Suprapubic skin (tissue), 4 donors: ENCODE data around the gene C14orf132. TPM values are rescaled to one million over a fixed set of nuclear protein-coding genes. Genes with fewer than 3 reads are reported as not detected.

ENCODE experiments used
- DNase-seq, 2 donors: peaks; one replicate each; pipeline ENCODE4 v3.0.0-alpha.2; 2019; ENCODE audit warnings: low spot score in 2 of 2
- H3K27ac ChIP-seq: fragments of 200-600 bp; sonication (generic); one replicate; pipeline ENCODE4 v1.5.1; 2019
- H3K27me3 ChIP-seq: fragments of 200-600 bp; sonication (generic); one replicate; pipeline ENCODE4 v1.5.1; 2019
- H3K36me3 ChIP-seq: fragments of 200-600 bp; sonication (generic); one replicate; pipeline ENCODE4 v1.5.1; 2019
- H3K4me1 ChIP-seq: fragments of 200-600 bp; sonication (generic); one replicate; pipeline ENCODE4 v1.5.1; 2019
- H3K4me3 ChIP-seq: fragments of 200-600 bp; sonication (generic); one replicate; pipeline ENCODE4 v1.5.1; 2019; ENCODE audit warnings: mild to moderate bottlenecking
- H3K9me3 ChIP-seq: fragments of 200-600 bp; sonication (generic); one replicate; pipeline ENCODE4 v1.5.1; 2019
- EP300 ChIP-seq: sonication (generic); formaldehyde crosslinking; IDR thresholded peaks from one replicate; pipeline ENCODE4 v1.6.1; 2017; ENCODE audit warnings: antibody characterized with exemption
- POLR2A ChIP-seq, 2 donors: fragments of 450-650 bp; IDR thresholded peaks; one replicate each; pipeline ENCODE4 v1.6.1; 2017; ENCODE audit warnings: antibody characterized with exemption in 2 of 2, mild to moderate bottlenecking in 2 of 2, moderate library complexity in 2 of 2
- POLR2AphosphoS5 ChIP-seq, 3 donors: sonication (generic); formaldehyde crosslinking; IDR thresholded peaks; one replicate each; pipeline ENCODE4 v1.6.1; 2017; ENCODE audit warnings: antibody characterized with exemption in 3 of 3
- WGBS: methylation state at CpG from one replicate; pipeline ENCODE4 v1.1.5; 2018; 5-methylcytosine and 5-hydroxymethylcytosine counted together
- total RNA-seq, 4 donors: library from RNA; depleted of rRNA; stranded (reverse); fragments of >200 nt; gene quantifications; one replicate each; pipeline ENCODE4 v1.1.0, GENCODE V29; 2016
- TF ChIP-seq, protein P1 (sequence below), 2 donors: fragments of 200-600 bp in 1 of 2; fragments of 450-650 bp in 1 of 2; sonication (generic) in 1 of 2; IDR thresholded peaks; one replicate each; pipeline ENCODE4 v1.5.1; 2016 to 2019; ENCODE audit warnings: antibody characterized with exemption in 2 of 2, mild to moderate bottlenecking in 1 of 2, moderate library complexity in 1 of 2

C14orf132 gene
- total RNA-seq, 4 donors from 2014 or later = 16.2 to 34.4 (median 27.9) TPM

DNA sequence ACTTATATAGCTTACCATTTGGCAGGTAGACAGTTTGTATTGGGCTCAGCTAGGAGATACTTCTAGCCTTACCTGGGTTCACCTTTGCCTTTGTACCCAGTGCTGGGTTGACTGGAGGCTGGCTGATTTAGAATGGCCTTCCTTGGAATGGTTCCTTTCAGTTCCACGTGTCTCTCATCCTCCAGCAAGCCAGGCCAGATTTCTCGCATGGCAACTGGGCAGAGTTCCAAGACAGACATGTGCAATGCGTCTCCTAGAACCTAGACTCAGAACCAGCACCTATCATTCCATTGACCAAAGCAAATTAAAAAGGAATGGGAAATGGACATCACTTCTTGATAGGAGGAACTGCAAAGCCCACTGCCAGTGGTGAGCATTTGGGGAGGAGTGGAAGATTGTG, 86.4 kb downstream of the C14orf132 start:
- Histone ChIP-seq H3K9me3 (no peaks in the 10 kb centered on the region), H3K27me3 (no peaks in the 10 kb centered on the region), H3K36me3 (no peaks in the 10 kb centered on the region), H3K4me1 (peaks cover 3% of the 10 kb centered on the region), H3K4me3 (no peak overlapping the region), H3K27ac (no peak overlapping the region)
- TF ChIP-seq POLR2A (IDR thresholded peaks at IDR 0.05) (no peak), POLR2AphosphoS5 (IDR thresholded peaks at IDR 0.05) (no peak), EP300 (no peak)
- TF ChIP-seq, protein P1, sequence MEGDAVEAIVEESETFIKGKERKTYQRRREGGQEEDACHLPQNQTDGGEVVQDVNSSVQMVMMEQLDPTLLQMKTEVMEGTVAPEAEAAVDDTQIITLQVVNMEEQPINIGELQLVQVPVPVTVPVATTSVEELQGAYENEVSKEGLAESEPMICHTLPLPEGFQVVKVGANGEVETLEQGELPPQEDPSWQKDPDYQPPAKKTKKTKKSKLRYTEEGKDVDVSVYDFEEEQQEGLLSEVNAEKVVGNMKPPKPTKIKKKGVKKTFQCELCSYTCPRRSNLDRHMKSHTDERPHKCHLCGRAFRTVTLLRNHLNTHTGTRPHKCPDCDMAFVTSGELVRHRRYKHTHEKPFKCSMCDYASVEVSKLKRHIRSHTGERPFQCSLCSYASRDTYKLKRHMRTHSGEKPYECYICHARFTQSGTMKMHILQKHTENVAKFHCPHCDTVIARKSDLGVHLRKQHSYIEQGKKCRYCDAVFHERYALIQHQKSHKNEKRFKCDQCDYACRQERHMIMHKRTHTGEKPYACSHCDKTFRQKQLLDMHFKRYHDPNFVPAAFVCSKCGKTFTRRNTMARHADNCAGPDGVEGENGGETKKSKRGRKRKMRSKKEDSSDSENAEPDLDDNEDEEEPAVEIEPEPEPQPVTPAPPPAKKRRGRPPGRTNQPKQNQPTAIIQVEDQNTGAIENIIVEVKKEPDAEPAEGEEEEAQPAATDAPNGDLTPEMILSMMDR (IDR thresholded peaks at IDR 0.05) = no peak
- DNase-seq = no peak
- WGBS = 12% methylated on average over 3 of the region's 3 CpGs

DNA sequence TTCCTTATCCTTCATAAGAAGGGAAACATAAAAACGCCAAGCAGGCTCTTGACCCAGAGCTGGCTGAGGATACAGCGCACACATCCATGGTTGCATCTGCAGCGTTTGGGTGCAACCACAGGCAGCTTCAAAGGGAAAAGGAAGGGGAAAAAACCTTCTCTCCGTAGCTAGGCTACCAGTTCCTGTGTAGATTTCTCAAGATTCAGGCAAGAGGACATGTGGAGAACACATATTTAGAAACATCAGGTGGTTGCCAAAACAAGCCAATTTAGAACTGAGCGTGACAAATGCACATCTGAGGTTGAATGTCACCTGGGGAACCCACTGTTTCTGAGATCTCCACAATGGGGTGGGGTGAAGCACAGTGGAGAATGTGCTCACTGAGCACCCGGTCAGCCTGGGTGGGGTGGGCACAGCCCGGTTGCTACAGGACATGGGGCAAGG, 87.2 kb downstream of the C14orf132 start:
- no peak for DNase-seq
- Histone ChIP-seq H3K27ac (no peak overlapping the region), H3K4me1 (peaks cover 3% of the 10 kb centered on the region), H3K9me3 (no peaks in the 10 kb centered on the region), H3K36me3 (no peaks in the 10 kb centered on the region), H3K4me3 (no peak overlapping the region), H3K27me3 (no peaks in the 10 kb centered on the region)
- 53% methylated on average over 7 of the region's 7 CpGs for WGBS
- no peak for TF ChIP-seq POLR2AphosphoS5 (IDR thresholded peaks at IDR 0.05)
- TF ChIP-seq POLR2A (IDR thresholded peaks at IDR 0.05) = no peak
- TF ChIP-seq EP300 = no peak
- TF ChIP-seq, protein P1 (IDR thresholded peaks at IDR 0.05) = no peak

DNA sequence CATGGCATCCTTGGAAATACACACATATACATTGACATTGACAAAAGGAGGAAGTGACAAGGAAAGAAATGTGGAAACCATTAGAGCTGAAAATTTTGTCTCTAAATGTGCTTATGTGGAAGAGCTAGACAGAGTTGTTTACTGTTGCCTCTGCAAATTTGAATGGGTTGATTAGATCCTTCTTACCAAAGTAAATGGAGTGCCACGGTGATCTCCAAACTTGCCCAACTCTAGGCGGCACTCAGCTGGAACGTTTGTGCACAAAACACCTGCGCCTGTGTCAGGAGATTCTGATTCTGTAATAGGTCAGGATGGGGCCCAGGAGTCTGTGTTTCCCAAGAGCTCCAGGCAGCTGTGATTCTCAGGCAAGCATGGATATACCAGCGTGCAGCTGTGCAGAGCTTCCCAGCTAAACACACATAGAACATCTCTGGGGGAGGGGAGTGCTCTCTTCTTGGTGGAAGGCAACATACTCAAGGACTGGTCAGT, 87.7 kb downstream of the C14orf132 start:
- Histone ChIP-seq H3K36me3 (no peaks in the 10 kb centered on the region), H3K27me3 (no peaks in the 10 kb centered on the region), H3K4me3 (no peak overlapping the region), H3K4me1 (peaks cover 3% of the 10 kb centered on the region), H3K9me3 (no peaks in the 10 kb centered on the region), H3K27ac (no peak overlapping the region)
- no peak for DNase-seq
- WGBS = 70% methylated on average over 5 of the region's 5 CpGs
- TF ChIP-seq POLR2A (IDR thresholded peaks at IDR 0.05) (no peak), EP300 (no peak), POLR2AphosphoS5 (IDR thresholded peaks at IDR 0.05) (no peak)
- TF ChIP-seq, protein P1 (IDR thresholded peaks at IDR 0.05) = no peak

DNA sequence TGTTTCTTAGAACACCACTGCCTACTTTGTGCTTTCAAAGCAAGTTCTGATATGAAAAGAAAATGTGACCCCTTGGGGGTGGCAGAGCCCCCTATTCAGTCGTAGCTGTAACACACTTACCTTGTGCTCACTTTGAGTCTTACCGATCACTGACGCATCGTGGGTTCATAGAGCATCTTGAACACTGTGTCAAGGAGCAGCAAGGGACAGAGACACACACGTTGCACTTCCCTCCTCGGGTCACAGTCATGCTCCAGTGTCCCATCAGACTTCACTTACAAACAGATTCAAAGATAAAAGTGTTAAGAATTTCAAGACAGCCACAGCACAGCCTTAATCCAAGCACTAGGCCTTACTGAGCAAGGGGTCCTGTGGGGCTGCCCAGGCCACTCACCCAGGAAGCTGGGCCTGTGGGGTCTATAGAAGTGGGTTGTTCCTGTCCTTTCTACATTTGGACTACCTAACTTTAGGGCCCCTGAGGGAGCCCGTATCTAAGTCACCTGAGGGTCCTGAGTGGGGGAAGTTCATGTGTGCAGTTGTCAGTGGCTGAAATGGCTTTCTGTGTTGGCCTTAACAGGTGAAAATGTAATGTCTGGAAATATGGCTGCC, 90.1 kb downstream of the C14orf132 start:
- TF ChIP-seq, protein P1 (IDR thresholded peaks at IDR 0.05) = no peak
- TF ChIP-seq EP300 (no peak), POLR2A (IDR thresholded peaks at IDR 0.05) (no peak), POLR2AphosphoS5 (IDR thresholded peaks at IDR 0.05) (no peak)
- H3K4me3 ChIP-seq = no peak overlapping the region
- H3K27me3 ChIP-seq = peaks cover 4% of the 10 kb centered on the region
- H3K9me3 ChIP-seq = no peaks in the 10 kb centered on the region
- no peaks in the 10 kb centered on the region for H3K36me3 ChIP-seq
- no peak overlapping the region for H3K27ac ChIP-seq
- H3K4me1 ChIP-seq = peaks cover 3% of the 10 kb centered on the region
- DNase-seq = no peak
- WGBS = 91% methylated on average over 7 of the region's 7 CpGs

DNA sequence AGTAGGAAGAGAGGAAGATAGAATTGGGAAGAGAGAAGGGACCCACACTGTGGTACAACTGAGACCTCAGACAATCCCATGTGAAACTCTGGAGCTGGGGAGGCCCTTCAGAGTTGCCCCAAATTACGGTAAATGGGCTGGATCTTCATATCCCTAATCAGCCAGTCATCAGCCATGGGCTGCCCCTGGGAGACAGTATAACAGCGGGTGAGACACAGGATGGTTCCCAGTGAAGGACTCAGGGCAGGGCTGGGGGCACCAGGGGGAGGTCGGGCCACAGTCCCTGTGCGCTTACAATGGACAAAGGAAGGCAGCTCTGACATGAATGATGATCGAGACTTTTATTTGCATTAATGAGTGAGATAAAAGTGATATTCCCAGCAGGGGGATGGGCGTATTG, 91.2 kb downstream of the C14orf132 start:
- no peaks in the 10 kb centered on the region for H3K36me3 ChIP-seq
- WGBS = 95% methylated on average over 6 of the region's 6 CpGs
- no peak overlapping the region for H3K27ac ChIP-seq
- TF ChIP-seq, protein P1 (IDR thresholded peaks at IDR 0.05) = no peak
- TF ChIP-seq EP300 (no peak), POLR2AphosphoS5 (IDR thresholded peaks at IDR 0.05) (no peak), POLR2A (IDR thresholded peaks at IDR 0.05) (no peak)
- no peaks in the 10 kb centered on the region for H3K9me3 ChIP-seq
- no peak for DNase-seq
- peaks cover 3% of the 10 kb centered on the region for H3K4me1 ChIP-seq
- H3K4me3 ChIP-seq = no peak overlapping the region
- H3K27me3 ChIP-seq = peaks cover 4% of the 10 kb centered on the region
